ENCODE results near the gene RASSF3.

The RASSF3 gene

GRCh38 chr12:64688715-64689114 lies 78.4 kb downstream of the RASSF3 start:
- in situ Hi-C loops (cut with HindIII; ENCODE audit: low sequenced_read_pairs): no loop called here

GRCh38 chr12:64690236-64690635 lies 79.9 kb downstream of the RASSF3 start:
- in situ Hi-C loops (cut with HindIII; ENCODE audit: low sequenced_read_pairs): loop anchor here (10.0 kb wide), 1 partner anchor 165 kb away; no protein-coding TSS in a partner anchor

DNA sequence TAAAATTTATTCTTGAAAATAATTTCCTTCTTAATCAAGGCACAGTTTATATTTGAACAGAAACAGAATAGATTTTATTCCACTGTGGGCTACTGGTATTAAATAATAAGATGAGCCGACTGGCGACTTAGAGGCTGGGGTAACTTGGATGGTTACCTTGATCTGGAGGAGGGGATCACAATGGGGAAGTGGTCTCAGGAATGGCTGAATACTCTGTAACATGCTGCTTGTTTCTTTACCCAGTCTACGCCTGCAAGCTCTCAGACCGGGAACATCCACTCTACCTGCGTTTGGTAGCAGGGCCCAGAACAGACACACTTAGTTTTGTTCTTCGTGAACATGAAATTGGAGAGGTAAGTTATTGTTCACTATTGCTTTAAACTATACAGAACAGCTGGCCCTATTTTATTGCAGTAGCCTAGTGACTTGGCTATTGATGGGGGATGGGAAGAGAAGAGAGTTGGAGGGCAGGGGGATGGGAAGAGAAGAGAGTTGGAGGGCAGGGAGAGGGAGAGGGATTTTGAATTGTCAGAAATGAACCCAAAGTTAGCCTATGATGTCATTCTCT lies 81.0 kb downstream of the RASSF3 start:
- in situ Hi-C loops (cut with HindIII; ENCODE audit: low sequenced_read_pairs): loop anchor here (10.0 kb wide), 1 partner anchor 167 kb away; no protein-coding TSS in a partner anchor

DNA sequence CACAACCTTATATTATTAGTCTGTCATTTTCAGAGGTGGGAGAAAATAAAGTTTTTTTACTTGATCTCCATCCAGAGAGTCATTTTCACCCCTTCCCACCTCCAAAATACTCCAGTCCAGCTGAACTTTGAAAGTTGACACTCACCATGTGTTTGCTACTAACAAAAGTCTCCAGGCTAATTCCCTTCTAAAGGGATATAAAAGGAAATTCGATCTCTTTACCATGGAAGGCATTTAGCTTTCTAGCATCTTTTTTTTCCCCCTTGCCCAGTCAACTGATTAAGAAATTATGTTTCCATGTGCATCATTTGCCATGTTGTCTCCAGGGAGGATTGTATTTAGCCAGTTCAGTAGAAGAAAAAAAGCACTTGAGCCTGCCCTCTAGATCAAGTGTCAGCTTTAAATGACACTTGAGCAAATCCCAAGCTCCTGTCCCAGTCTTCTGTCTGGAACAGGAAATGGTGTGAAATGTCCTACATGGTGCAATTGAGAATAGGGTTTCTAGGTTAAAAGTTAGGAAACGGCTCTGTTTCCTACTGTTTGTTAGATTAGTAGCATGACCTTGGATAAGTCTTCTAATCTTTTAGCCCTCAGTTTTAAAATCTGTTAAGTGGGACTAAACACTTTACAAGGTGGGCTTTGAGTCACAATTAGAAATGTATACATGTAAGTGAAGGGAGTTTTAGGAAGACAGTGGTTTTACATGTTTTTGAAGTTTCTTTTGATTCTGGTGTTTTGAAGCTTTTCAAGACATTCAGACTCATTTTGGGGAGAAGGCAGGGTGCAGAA lies 81.7 kb downstream of the RASSF3 start:
- in situ Hi-C loops (cut with HindIII; ENCODE audit: low sequenced_read_pairs): loop anchor here (10.0 kb wide), 1 partner anchor 167 kb away; no protein-coding TSS in a partner anchor

DNA sequence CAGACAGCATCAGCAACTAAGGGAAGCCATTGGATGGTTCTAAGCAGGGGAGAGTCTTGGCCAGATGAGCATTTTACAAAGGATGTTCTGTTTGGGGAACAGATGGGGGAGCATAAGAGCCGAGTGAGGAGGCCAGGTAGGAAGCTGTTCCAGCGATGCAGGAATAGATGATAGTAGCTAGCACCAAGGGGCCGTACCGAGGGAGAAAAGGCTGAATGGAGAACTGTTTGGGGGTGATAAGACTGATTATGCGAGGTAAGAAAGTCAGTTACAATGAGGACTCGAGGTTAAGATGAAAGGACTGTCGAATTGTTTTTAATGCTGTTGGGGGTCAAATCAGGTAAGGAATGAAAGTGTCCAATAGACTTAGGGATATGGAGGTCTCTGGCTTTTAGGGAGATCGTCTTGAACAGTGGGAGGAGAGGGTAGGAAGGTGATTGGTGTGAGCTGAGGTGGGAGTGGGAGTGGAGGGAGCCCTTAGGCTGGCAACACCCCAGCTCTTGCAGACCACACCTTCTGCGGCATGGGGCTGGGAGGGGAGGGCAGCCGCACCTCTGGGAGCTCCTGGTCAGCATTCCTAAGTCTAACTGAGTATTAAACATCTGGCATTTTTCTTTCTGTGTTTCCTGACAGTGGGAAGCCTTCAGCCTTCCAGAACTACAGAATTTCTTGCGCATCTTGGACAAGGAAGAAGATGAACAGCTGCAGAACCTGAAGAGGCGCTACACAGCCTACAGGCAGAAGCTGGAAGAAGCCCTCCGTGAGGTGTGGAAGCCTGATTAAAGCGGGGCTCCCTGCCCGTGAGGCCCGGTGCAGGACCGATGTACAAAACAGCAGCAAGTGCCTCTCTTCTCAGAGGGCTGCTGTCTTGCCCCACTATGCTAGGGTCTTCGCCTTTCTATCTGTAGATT lies 84.1 kb downstream of the RASSF3 start:
- in situ Hi-C loops (cut with HindIII; ENCODE audit: low sequenced_read_pairs): loop anchor here (10.0 kb wide), 1 partner anchor 170 kb away; no protein-coding TSS in a partner anchor

GRCh38 chr12:64695550-64695949 lies 85.3 kb downstream of the RASSF3 start:
- in situ Hi-C loops (cut with HindIII; ENCODE audit: low sequenced_read_pairs): loop anchor here (10.0 kb wide), 1 partner anchor 171 kb away; no protein-coding TSS in a partner anchor

DNA sequence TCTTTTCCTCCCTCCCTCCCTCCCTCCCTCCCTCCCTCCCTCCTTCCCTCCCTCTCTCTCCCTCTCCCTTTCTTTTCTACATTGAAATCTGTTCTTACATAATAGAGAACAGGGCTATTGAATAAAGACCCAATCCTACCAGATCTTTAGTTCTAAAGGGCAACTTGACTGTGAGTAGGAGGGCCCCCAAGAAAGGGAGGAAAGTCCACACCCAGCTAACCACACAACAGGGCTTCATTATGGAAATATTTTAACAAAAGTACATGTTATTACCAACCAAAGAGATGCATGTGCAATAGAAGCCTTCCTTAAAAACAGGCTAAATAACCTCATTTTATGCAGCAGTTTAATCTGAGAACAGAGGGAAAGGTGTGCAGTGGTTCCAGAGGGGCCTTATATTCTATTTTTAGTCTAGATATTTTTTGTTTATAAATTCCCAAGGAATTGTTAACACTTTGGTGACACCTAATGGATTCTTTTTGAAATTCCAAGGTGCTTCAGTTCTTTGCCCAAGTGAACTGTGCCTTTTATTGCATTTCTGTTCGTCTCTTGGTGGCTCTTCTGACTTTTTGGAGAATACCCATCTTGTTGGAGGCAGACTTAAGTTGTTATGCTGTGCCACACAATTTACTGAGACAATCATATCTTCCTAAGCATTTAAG lies 85.9 kb downstream of the RASSF3 start:
- in situ Hi-C loops (cut with HindIII; ENCODE audit: low sequenced_read_pairs): loop anchor here (10.0 kb wide), 1 partner anchor 171 kb away; no protein-coding TSS in a partner anchor

DNA sequence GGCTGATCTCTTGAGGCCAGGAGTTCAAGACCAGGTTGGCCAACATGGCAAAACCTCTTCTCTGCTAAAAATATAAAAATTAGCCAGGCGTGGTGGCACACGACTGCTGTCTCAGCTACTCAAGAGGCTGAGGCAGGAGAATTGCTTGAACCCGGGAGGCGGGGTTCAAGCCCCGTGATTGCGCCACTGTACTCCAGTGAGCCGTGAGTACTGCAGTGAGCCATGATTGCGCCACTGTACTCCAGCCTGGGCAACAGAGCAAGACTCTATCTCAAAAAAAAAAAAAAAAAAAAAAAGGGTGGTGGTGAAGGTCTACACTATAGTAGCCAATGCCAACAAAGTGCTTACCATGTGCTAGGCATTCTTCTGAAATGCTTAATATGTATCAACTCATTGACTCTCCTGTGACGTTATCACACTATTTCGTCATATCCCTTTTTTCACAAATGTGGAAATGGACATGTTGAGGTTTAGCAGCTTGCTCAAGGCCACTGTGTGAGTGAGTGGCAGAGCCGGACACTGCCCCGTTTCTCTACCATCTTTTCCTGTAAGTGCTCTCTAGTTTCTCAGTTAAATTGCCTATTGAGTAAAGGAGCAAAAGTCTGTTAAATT lies 89.3 kb downstream of the RASSF3 start:
- in situ Hi-C loops (cut with HindIII; ENCODE audit: low sequenced_read_pairs): loop anchor here (10.0 kb wide), 1 partner anchor 175 kb away; no protein-coding TSS in a partner anchor

GRCh38 chr12:64700532-64700931 lies 90.2 kb downstream of the RASSF3 start:
- in situ Hi-C loops (cut with HindIII; ENCODE audit: low sequenced_read_pairs): no loop called here

- in situ Hi-C loops (cut with HindIII; ENCODE audit: low sequenced_read_pairs): no loop called here
These were observed 91.0 kb downstream of the RASSF3 start for GRCh38 chr12:64701283-64701682.

DNA sequence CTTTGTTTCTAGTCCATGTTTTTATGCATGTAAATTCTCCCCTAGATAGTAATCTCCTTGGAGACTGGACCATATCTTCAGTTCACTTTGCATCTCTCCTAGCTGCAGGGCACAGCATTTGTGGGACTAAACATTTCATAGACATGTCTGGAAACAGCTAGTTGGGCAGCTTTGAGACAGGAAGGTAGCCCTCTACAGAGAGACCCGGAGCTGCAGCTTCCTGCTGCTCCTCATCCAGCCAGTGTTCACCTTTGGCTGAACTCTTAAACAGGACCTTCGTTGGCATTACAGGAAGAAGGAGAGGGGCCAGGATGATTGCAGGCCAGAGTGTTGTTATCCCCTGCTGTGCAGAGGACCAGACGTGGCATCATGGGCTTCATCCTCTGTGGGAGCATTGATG lies 96.0 kb downstream of the RASSF3 start:
- in situ Hi-C loops (cut with HindIII; ENCODE audit: low sequenced_read_pairs): no loop called here

GRCh38 chr12:64706857-64707256 lies 96.6 kb downstream of the RASSF3 start:
- in situ Hi-C loops (cut with HindIII; ENCODE audit: low sequenced_read_pairs): no loop called here

DNA sequence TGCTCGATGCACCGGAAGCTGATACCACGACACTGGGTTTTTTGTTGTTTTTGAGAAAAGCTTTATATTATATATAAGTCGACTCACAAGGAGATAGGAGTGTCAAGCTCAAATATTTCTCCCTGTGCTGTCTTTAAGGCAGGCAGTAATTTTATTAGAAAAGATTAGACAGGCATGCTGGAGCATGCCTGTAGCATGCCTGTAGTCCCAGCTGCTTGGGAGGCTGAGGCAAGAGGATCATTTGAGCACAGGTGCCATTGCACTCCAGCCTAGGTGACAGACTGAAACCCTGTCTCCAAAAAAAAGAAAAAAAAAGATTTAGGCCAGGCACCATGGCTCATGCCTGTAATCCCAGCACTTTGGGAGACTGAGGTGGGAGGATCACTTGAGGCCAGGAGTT lies 97.1 kb downstream of the RASSF3 start:
- in situ Hi-C loops (cut with HindIII; ENCODE audit: low sequenced_read_pairs): no loop called here

DNA sequence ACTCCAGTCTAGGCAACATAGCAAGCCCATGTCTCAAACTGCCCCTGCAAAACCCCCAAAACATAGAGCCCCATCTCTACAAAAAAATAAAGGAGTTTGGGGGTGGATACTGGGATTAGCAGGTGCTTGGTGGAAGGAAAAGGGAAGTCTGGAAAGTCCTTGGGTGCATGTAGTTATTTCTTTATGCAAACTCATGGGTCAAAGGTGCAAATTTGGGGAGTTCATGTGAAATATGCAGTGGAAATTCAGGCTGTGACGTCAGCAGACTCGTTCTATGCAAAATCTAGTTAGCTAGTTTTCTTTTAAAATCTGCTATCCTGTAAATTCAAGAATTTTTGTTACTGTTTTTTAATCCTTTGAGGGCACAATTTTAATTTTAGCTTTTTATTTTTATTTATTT lies 97.6 kb downstream of the RASSF3 start:
- in situ Hi-C loops (cut with HindIII; ENCODE audit: low sequenced_read_pairs): no loop called here

DNA sequence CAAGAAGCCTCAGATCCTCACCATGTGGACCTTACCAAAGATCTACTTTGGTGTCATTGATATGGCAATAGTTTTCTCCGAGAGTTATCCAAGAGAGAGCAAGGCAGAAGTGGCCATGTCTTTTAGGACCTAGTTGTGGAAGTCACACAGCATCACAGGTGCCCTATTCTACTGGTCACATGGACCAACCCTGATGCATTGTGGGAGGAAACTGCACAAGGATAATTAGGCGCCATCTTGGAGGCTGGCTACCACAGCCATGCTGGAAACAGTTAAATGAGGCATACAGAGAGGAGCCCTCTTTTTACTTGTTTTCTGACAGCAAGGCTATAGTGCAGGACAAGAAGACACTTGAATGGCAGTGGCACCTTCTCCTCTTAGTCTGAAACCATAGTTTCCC lies 99.1 kb downstream of the RASSF3 start:
- in situ Hi-C loops (cut with HindIII; ENCODE audit: low sequenced_read_pairs): no loop called here

GRCh38 chr12:64713376-64713775 lies 103.1 kb downstream of the RASSF3 start:
- in situ Hi-C loops (cut with HindIII; ENCODE audit: low sequenced_read_pairs): no loop called here

DNA sequence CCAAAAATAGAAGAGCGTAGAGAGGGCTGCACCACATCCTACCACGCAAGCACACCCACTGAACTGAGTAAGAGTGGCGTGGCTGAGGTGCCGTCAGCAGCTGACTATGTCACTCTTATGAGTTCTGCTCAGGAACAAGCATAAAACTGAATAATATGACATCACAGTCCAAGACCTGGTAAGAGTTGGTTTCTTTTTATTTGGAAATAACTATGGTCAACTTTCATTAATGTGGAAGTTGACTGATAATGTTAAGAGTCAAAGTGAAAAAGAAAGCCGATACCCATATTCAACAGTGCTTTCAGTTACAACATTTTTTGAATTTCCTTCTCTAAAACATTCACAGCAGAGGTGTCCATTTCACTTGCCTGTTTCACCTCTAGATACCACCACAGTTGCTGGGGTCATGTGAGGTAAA lies 104.3 kb downstream of the RASSF3 start:
- in situ Hi-C loops (cut with HindIII; ENCODE audit: low sequenced_read_pairs): no loop called here

GRCh38 chr12:64716371-64716770 lies 106.1 kb downstream of the RASSF3 start:
- in situ Hi-C loops (cut with HindIII; ENCODE audit: low sequenced_read_pairs): no loop called here

DNA sequence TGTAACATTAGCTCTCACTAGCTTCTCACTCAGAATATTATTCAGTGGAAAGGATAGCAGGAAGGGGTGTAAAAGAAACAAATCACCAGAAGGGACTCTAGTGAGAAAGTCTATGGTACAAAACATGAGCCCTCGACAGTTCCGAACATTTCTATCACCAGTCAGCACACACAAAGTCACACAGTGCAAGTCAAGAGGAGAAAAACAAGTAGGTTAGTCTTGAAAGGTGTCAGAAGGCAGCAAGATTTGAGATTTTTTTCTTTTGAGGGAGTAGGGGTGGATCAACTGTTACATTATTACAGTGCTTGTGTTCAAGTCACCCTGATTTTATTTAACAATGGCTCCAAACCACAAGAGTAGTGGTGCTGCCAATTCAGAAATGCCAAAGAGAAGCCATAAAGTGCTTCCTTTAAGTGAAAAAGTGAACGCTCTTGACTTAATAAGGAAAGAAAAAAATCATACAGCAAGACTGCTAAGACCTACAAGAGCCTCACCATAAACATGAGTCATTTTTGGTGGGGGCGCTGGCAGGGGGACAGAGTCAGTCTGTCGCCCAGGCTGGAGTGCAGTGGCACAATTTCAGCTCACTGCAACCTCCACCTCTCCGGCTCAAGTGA lies 106.7 kb downstream of the RASSF3 start:
- in situ Hi-C loops (cut with HindIII; ENCODE audit: low sequenced_read_pairs): no loop called here

DNA sequence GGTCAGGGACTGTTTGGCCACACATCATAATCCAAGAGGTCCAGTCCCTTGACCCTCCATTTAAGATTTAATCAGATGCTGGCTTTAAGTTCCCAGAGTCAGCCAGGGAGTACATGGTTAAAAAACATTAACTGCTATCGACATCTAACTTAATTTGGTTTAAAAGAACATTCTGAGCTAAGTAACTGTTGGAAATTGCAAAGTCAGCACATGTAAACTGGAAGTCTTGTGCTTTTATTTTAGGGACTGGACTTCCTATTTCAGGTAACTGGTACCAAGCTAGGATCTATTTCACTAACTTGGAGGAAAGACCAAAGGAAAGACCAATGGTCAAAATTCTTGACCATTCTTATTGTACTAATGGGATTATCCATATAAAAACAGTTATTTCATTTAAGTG lies 108.4 kb downstream of the RASSF3 start:
- in situ Hi-C loops (cut with HindIII; ENCODE audit: low sequenced_read_pairs): no loop called here
